Osteocyte (in vitro differentiated cells): ENCODE results near the gene EFHD2. TPM values are rescaled to one million over a fixed set of nuclear protein-coding genes. Genes with fewer than 3 reads are reported as not detected.
A peak's percentile ranks its signal among the peaks of the same experiment; 100 is the strongest.

Experiments used
- DNase-seq: peaks from one replicate; pipeline ENCODE4 v3.0.0; 2021; ENCODE audit warnings: mixed read lengths; ENCODE audit not compliant: unreplicated experiment; ENCODE audit errors: extremely low spot score
- H3K27ac Mint-ChIP-seq: one replicate; pipeline ENCODE4 v1.8.0; 2021; ENCODE audit warnings: mild to moderate bottlenecking, mixed read lengths; ENCODE audit not compliant: unreplicated experiment
- H3K27me3 Mint-ChIP-seq: one replicate; pipeline ENCODE4 v1.8.0; 2021; ENCODE audit warnings: mixed read lengths; ENCODE audit not compliant: unreplicated experiment
- H3K36me3 Mint-ChIP-seq: one replicate; pipeline ENCODE4 v1.8.0; 2021; ENCODE audit warnings: mixed read lengths; ENCODE audit not compliant: unreplicated experiment
- H3K4me1 Mint-ChIP-seq: one replicate; pipeline ENCODE4 v1.8.0; 2021; ENCODE audit warnings: mixed read lengths; ENCODE audit not compliant: unreplicated experiment
- H3K4me3 Mint-ChIP-seq: one replicate; pipeline ENCODE4 v1.8.0; 2021; ENCODE audit warnings: mild to moderate bottlenecking, moderate library complexity, mixed read lengths; ENCODE audit not compliant: unreplicated experiment
- H3K9me3 Mint-ChIP-seq: one replicate; pipeline ENCODE4 v1.8.0; 2021; ENCODE audit warnings: mixed read lengths; ENCODE audit not compliant: unreplicated experiment
- total RNA-seq: library from RNA; stranded (reverse); gene quantifications from 2 replicates; pipeline ENCODE4 v1.2.1, GENCODE V29; 2021
- TF ChIP-seq, protein P1 (sequence below): fragments of 200-600 bp; sonication (generic); IDR thresholded peaks from 2 replicates; pipeline ENCODE4 v1.5.0; 2021; ENCODE audit warnings: antibody characterized with exemption, mild to moderate bottlenecking, moderate library complexity

The EFHD2 gene
- total RNA-seq, 1 donor from 2014 or later = 20.3 TPM

DNA sequence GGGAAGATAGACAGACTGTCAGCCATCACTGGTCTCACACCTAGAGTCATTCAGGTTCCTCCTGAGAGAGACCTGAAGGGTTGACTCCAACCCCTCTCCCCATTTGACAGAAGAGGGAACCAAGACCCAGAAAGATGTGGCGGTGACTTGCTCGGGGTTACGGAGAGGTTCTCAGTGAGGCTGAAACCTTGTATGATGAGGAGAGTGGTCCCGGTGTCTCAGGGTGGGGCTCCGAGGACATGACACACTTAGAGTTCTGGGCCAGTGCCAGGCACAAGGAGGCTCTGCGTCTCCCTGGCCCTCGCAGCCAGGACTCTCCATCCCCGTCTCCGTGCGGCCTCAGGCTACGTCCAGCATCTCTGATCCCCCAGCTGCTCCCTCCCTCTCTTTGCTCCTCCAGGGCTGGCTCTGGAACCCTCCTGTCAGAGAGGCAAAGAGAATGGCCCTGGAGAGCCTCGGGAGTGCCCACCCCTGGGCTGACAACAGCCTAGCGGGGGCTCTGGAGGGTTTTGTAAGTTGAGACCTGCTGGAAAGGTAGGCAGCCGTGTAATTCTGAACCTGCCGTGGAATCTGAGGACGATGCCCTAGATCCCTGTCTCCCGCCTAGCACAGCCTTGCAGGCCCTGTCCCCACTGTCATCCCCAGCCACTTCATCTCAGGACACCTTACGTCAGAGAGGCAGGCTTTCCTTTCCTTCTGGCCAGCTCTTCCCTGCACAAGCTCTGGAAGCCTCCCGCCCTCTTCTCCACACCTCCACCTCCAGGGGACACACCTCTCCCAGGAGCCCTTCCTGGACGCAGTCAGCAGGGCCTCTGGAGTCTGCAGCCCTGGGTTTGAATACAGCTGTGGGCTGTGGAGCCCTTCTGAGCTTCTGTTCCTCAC is 4.1 kb downstream of the EFHD2 start:
- Mint-ChIP-seq H3K4me3 (no peak overlapping the region), H3K9me3 (no peaks in the 10 kb centered on the region), H3K4me1 (peaks cover 52% of the 10 kb centered on the region), H3K27me3 (no peaks in the 10 kb centered on the region), H3K36me3 (no peaks in the 10 kb centered on the region), H3K27ac (no peak overlapping the region)
- DNase-seq = no peak
- TF ChIP-seq, protein P1, sequence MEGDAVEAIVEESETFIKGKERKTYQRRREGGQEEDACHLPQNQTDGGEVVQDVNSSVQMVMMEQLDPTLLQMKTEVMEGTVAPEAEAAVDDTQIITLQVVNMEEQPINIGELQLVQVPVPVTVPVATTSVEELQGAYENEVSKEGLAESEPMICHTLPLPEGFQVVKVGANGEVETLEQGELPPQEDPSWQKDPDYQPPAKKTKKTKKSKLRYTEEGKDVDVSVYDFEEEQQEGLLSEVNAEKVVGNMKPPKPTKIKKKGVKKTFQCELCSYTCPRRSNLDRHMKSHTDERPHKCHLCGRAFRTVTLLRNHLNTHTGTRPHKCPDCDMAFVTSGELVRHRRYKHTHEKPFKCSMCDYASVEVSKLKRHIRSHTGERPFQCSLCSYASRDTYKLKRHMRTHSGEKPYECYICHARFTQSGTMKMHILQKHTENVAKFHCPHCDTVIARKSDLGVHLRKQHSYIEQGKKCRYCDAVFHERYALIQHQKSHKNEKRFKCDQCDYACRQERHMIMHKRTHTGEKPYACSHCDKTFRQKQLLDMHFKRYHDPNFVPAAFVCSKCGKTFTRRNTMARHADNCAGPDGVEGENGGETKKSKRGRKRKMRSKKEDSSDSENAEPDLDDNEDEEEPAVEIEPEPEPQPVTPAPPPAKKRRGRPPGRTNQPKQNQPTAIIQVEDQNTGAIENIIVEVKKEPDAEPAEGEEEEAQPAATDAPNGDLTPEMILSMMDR = no peak

DNA sequence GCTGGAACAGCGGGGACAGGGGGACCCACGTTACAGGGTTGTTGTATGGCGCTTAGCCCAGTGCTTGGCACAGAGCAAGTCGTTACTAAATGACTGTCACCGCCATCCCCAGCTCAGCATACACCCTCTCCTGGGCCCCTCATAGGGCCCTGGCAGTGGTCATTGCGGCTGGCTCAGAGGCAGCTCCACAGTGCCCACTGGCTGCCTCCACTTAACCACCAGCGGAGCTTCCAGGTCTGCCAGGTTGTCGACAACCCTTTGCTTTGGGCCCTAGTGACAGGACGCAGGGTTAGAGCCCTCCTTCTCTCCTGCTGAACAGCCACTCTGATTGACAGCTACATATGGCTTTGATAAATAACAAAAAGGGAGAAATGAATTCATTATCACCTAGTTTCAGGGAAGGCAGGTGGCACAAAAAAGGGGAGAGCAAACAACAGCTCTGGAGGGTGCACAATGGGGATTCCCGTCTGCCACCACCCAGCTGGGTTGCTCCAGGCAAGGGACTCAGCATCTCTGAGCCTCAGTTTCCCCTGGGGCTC is 4.8 kb downstream of the EFHD2 start:
- Mint-ChIP-seq H3K36me3 (no peaks in the 10 kb centered on the region), H3K27me3 (no peaks in the 10 kb centered on the region), H3K9me3 (no peaks in the 10 kb centered on the region), H3K27ac (no peak overlapping the region), H3K4me1 (peaks cover 54% of the 10 kb centered on the region), H3K4me3 (no peak overlapping the region)
- TF ChIP-seq, protein P1 = no peak
- DNase-seq = no peak

DNA sequence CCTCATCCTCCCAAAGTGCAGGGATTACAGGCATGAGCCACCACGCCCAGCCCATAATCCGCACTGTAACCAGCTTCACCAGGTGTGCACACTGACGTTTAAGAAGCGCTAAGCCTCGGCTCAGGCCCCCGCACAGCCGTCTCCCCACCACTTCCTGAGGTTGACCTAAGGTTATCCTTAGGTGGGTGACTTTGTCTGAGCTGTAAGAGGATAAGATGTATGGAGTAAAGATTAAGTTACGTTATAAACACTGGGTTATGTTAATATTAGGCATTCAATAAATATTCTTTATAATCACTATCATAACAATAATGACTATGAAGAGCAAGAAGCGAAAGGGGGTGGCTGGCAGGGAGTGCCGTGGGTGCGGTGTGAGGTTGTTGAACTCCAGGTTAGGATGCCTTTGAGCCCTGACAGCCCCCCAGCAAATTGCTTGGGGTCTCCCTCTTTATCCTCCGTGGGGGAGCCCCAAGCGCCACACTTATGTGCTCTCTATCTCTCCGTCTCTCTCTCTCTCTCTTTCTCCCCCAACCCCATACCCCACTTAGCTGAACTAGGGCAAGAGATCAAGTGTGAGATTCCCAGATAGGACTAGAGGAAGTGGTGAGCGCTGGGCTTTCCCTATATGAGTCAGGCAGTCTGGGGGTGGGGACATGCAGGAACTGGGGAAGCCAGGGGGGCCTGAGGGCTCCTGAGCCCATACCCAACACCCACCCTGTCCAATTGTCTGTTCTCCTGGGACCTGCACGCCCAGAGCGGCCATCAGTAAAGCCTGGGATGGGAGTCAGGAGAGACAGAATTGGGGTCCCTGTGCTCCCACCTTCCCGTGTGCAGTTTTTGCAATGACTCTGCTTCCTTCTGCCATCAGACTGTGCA is 7.6 kb downstream of the EFHD2 start:
- H3K27ac Mint-ChIP-seq = peak overlapping the region; percentile 51
- H3K9me3 Mint-ChIP-seq = no peaks in the 10 kb centered on the region
- TF ChIP-seq, protein P1 = no peak
- DNase-seq = no peak
- H3K27me3 Mint-ChIP-seq = no peaks in the 10 kb centered on the region
- no peaks in the 10 kb centered on the region for H3K36me3 Mint-ChIP-seq
- peaks cover 41% of the 10 kb centered on the region for H3K4me1 Mint-ChIP-seq
- H3K4me3 Mint-ChIP-seq = no peak overlapping the region

DNA sequence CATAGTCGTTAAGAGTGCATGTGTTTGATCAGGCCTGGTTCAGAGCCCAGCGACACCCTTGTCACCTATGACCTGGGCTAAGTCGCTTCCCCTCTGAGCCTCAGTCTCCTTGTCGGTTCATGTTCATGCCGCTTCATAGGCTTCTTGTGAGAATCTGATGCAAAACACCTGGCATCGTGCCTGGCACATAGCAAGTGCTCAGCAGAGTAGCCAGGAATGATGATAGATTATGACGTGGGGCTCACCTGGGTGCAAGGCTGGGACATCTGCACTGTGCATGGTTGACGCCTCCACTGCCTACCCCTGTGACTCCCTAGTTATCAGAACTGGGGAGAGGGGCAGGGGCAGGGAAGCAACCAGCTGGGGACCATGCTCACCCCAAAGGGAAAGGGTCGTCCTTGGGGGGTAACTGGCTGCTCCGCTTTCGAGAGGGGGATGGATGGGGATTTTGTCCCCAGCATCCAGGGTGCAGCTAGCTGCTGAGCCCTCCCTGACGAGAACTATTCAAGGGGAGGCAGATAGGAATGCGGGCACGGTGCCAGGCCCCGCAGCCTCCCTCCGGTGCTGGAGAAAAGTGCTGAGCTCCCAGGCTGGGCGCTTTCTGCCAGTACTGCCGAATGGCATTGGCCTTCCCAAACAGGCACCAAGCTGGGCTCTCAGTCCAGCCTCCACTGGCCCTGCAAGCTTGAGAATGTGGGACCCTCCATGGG is 9.3 kb downstream of the EFHD2 start:
- Mint-ChIP-seq H3K27me3 (no peaks in the 10 kb centered on the region), H3K4me3 (no peak overlapping the region), H3K9me3 (no peaks in the 10 kb centered on the region), H3K27ac (no peak overlapping the region), H3K36me3 (no peaks in the 10 kb centered on the region), H3K4me1 (peaks cover 38% of the 10 kb centered on the region)
- TF ChIP-seq, protein P1 = no peak
- no peak for DNase-seq
